H1 (cell line): ENCODE results near the gene ATP6V0A1. TPM values are rescaled to one million over a fixed set of nuclear protein-coding genes. Genes with fewer than 3 reads are reported as not detected.

Source experiments
- RAD21 ChIP-seq, 2 experiments: IDR thresholded peaks in 1 of 2; conservative IDR thresholded peaks in 1 of 2; 2 replicates each; pipeline ENCODE4 v1.6.1; 2011; ENCODE audit warnings: low read depth in 2 of 2, low read length in 2 of 2, improper control_type of control experiment in 1 of 2, inconsistent platforms in 1 of 2, mild to moderate bottlenecking in 1 of 2, moderate library complexity in 1 of 2
- polyA plus RNA-seq, 7 experiments: library from polyadenylated mRNA; depleted of rRNA in 3 of 7; stranded (reverse) in 5 of 7; unstranded in 2 of 7; fragments of >200 nt in 5 of 7; fragments of 200-250 nt in 2 of 7; gene quantifications; 1 replicate in 5 of 7; 2 replicates in 1 of 7; 4 replicates in 1 of 7; pipeline versions ENCODE4 v1.2.1 to v1.2.3, GENCODE V29; 2011 to 2013; ENCODE audit warnings: missing spikeins in 2 of 7, mixed read lengths in 2 of 7
- total RNA-seq: library from RNA; stranded (reverse); fragmentation: NEBNext Ultra II Directional; extraction: Animal tissue kit (Norgen Biotek cat#: 25700); gene quantifications from 2 replicates; pipeline ENCODE4 v1.2.1, GENCODE V29; 2021

The ATP6V0A1 gene
- total and polyA plus RNA-seq, 2 of the 8 experiments (the other 6 are each of a cell fraction or from before 2014, with no cell fraction given), result 55.3 to 63.4 TPM

DNA sequence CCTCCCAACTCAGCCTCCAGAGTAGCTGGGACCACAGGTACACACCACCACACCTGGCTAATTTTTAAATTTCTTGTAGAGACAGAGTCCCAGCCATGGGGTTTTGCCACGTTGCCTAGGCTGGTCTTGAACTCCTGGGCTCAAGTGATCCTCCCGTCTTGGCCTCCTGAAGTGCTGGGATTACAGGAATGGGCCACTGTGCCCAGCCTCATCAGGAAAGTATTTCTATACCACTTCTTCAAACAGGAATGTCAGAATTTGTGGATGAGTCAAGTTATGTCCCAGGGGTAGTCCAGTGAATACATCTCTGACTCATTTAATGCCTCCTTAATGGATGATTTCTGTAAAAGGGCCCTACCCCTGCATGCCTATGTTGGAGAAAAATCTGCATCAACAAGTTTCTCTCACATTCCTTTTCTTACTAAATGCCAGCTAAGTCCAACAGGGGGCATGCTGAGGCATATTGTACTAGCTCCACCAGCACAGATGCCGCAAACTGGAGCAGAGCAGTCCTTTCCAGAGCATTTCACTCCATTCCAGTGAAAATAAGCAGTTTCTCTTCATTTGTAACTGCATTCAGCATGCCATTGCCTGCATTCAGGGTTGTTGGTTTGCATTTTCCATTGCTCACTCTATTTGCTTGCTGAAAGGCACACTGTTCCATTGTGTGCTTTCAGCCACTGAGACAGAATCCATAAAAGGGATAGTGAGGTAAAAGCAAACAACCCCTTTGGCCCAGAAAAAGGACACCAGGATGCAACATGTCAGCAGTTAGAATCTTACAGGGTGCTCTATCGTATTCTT is 30.3 kb upstream of the ATP6V0A1 start (continued):
- peak; percentile 55 to 65 for TF ChIP-seq RAD21 (IDR thresholded peaks at IDR 0.05 in 1 of 2, conservative IDR thresholded peaks at IDR 0.05 in 1 of 2; ENCODE audit: low read depth in 2 of 2, low read length in 2 of 2)
